ENCODE measurements around the gene CDKL5. TPM values are rescaled to one million over a fixed set of nuclear protein-coding genes. Genes with fewer than 3 reads are reported as not detected.

Gene CDKL5
- total RNA-seq, 1 donor from 2014 or later = 53.5 TPM

DNA sequence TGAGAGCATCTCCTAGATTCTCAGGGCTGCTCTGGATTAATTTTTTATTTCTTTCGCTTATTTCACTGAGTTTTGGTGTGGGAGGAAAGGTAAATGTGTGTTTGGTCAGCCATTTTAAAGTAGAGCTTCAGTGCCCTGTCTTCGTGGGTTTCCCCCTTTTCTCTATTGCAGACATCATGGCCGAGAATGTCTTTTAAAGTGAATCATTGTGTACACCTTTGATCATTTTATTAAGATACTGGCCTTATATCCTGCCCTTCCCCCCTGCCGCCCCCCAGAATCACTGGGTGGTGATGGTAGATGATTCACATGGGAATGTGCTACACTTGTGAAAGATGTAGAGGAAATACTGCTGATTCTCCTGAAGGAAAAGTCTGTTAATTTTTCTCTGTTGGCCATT lies 23.8 kb downstream of the CDKL5 start:
- H3K36me3 Mint-ChIP-seq (ENCODE audit: unreplicated experiment) = no peaks in the 10 kb centered on the region
- no peaks in the 10 kb centered on the region for H3K9me3 Mint-ChIP-seq (ENCODE audit: unreplicated experiment)
- no peak for DNase-seq
- TF ChIP-seq, protein P1, sequence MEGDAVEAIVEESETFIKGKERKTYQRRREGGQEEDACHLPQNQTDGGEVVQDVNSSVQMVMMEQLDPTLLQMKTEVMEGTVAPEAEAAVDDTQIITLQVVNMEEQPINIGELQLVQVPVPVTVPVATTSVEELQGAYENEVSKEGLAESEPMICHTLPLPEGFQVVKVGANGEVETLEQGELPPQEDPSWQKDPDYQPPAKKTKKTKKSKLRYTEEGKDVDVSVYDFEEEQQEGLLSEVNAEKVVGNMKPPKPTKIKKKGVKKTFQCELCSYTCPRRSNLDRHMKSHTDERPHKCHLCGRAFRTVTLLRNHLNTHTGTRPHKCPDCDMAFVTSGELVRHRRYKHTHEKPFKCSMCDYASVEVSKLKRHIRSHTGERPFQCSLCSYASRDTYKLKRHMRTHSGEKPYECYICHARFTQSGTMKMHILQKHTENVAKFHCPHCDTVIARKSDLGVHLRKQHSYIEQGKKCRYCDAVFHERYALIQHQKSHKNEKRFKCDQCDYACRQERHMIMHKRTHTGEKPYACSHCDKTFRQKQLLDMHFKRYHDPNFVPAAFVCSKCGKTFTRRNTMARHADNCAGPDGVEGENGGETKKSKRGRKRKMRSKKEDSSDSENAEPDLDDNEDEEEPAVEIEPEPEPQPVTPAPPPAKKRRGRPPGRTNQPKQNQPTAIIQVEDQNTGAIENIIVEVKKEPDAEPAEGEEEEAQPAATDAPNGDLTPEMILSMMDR (IDR thresholded peaks at IDR 0.05; ENCODE audit: partially characterized antibody, unreplicated experiment) = no peak
- no peak overlapping the region for H3K27ac Mint-ChIP-seq (ENCODE audit: unreplicated experiment)
- H3K4me3 Mint-ChIP-seq (ENCODE audit: unreplicated experiment) = no peak overlapping the region
- H3K4me1 Mint-ChIP-seq (ENCODE audit: low read depth, unreplicated experiment) = peaks cover 18% of the 10 kb centered on the region
- peaks cover 4% of the 10 kb centered on the region for H3K27me3 Mint-ChIP-seq (ENCODE audit: unreplicated experiment)

- TF ChIP-seq, protein P1 (IDR thresholded peaks at IDR 0.05; ENCODE audit: partially characterized antibody, unreplicated experiment) = no peak
- H3K9me3 Mint-ChIP-seq (ENCODE audit: unreplicated experiment) = no peaks in the 10 kb centered on the region
- H3K27me3 Mint-ChIP-seq (ENCODE audit: unreplicated experiment) = no peaks in the 10 kb centered on the region
- no peaks in the 10 kb centered on the region for H3K4me1 Mint-ChIP-seq (ENCODE audit: low read depth, unreplicated experiment)
- H3K36me3 Mint-ChIP-seq (ENCODE audit: unreplicated experiment) = no peaks in the 10 kb centered on the region
- no peak overlapping the region for H3K27ac Mint-ChIP-seq (ENCODE audit: unreplicated experiment)
- no peak overlapping the region for H3K4me3 Mint-ChIP-seq (ENCODE audit: unreplicated experiment)
- no peak for DNase-seq
These were observed 30.0 kb downstream of the CDKL5 start for GRCh38 chrX:18455384-18455783.

DNA sequence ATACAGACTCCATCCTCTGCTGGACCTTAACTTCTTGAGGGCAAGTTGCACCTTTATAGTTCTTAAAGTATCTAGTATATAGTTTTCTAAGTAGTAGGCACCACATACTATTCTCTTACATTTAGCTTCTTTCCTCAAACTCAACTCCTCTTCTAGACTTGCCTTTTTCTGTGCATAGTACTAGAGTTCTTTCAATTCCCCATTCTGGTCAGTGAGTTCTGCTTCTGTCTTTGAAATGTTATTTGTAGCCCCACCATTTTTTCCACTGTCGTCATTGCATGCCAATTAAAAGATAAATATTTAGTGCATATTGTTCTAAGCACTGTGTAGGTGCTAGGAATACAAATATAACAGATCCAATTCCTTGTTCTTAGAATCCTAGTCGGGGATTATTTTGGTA lies 31.6 kb downstream of the CDKL5 start:
- Mint-ChIP-seq H3K36me3 (ENCODE audit: unreplicated experiment) (no peaks in the 10 kb centered on the region), H3K27me3 (ENCODE audit: unreplicated experiment) (no peaks in the 10 kb centered on the region), H3K4me3 (ENCODE audit: unreplicated experiment) (no peak overlapping the region), H3K4me1 (ENCODE audit: low read depth, unreplicated experiment) (no peaks in the 10 kb centered on the region), H3K27ac (ENCODE audit: unreplicated experiment) (no peak overlapping the region), H3K9me3 (ENCODE audit: unreplicated experiment) (no peaks in the 10 kb centered on the region)
- DNase-seq = no peak
- TF ChIP-seq, protein P1 (IDR thresholded peaks at IDR 0.05; ENCODE audit: partially characterized antibody, unreplicated experiment) = no peak

DNA sequence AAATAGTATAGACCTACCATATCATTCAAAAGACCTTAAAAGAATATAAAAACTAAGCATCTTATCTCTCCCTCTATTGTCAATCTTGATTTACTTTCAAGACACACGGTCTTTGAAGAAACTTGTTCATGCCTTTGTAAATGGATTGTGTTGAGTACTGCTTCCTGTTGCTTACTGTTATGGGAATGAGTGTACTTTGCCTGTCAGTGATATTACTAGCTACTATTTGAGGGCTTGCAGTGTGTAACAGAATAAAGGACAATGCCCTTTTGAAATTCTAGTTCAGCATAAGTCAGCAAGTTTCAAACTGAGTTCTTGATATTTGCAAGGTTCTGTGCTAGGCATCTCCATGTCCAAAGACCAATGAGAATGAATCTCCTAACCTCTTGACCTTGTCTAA lies 36.0 kb downstream of the CDKL5 start:
- Mint-ChIP-seq H3K27me3 (ENCODE audit: unreplicated experiment) (no peaks in the 10 kb centered on the region), H3K9me3 (ENCODE audit: unreplicated experiment) (peaks cover 1% of the 10 kb centered on the region), H3K27ac (ENCODE audit: unreplicated experiment) (no peak overlapping the region), H3K4me3 (ENCODE audit: unreplicated experiment) (no peak overlapping the region), H3K4me1 (ENCODE audit: low read depth, unreplicated experiment) (peaks cover 8% of the 10 kb centered on the region), H3K36me3 (ENCODE audit: unreplicated experiment) (no peaks in the 10 kb centered on the region)
- TF ChIP-seq, protein P1 (IDR thresholded peaks at IDR 0.05; ENCODE audit: partially characterized antibody, unreplicated experiment) = no peak
- no peak for DNase-seq

- H3K36me3 Mint-ChIP-seq (ENCODE audit: unreplicated experiment) = no peaks in the 10 kb centered on the region
- no peak overlapping the region for H3K4me3 Mint-ChIP-seq (ENCODE audit: unreplicated experiment)
- no peaks in the 10 kb centered on the region for H3K27me3 Mint-ChIP-seq (ENCODE audit: unreplicated experiment)
- TF ChIP-seq, protein P1 (IDR thresholded peaks at IDR 0.05; ENCODE audit: partially characterized antibody, unreplicated experiment) = no peak
- peaks cover 1% of the 10 kb centered on the region for H3K9me3 Mint-ChIP-seq (ENCODE audit: unreplicated experiment)
- no peak for DNase-seq
- H3K4me1 Mint-ChIP-seq (ENCODE audit: low read depth, unreplicated experiment) = peaks cover 13% of the 10 kb centered on the region
- no peak overlapping the region for H3K27ac Mint-ChIP-seq (ENCODE audit: unreplicated experiment)
These were observed 39.1 kb downstream of the CDKL5 start for GRCh38 chrX:18464499-18464898.
